ENCODE measurements around the gene ARL4A.

Gene ARL4A

DNA sequence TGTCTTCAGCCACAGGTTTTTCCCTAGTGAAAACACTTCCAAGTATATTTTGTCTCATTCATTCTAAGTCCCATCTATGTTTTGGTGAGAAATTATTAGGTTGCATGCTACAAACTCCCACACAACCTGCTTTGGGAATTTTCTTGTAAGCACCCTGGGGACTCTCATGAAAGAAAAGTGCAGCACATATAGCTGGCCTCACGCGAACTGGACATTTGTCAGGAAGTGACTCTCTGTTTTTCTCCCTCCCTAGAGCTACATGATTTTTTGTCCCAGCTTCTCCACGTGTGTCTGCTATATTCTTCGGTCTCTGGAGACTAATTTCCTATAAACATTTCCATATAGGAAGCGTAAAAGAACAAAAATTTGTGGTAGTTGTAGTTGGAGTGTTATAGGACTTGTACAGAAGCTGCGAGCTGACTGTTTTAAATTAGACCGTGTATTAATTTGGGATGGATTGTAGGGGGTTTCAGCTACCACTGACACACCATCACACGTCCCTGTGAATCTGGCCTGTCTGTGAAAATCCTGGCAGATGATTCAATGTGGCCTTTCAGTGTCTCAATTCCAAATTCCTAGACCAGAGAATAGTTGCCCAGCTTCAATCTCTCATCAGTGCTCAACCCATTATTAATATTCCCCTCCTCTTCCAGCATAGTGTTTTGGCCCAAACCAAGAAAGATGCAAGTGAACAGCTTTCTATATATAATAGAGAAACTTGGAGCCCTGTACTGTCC lies 40.2 kb downstream of the ARL4A start:
- DNase-seq: no peak

- no peak for DNase-seq
Measured at GRCh38 chr7:12728192-12728538, 40.7 kb downstream of the ARL4A start.

DNA sequence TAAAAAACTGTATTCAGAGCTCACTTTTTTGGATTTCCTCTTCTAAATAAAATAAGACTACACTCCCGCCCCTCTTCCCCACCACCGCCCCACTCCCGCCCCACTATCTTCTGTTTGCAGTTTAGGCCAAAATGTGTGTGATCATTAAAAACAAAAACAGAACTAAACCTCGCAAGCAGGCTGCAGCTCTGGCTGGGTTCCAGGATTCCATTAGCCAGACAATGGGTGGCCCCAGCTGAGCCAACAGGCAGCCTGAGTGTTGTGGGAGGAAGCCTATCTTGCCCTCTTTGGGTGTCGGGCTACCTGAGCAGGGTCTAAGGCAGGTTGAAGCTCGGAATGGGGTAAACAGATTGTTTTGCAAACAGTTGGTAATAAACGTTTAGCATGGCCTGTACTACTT lies 41.7 kb downstream of the ARL4A start:
- DNase-seq: peak; percentile 94 to 99

- no peak for DNase-seq
Measured at GRCh38 chr7:12730523-12730922, 43.1 kb downstream of the ARL4A start.

DNA sequence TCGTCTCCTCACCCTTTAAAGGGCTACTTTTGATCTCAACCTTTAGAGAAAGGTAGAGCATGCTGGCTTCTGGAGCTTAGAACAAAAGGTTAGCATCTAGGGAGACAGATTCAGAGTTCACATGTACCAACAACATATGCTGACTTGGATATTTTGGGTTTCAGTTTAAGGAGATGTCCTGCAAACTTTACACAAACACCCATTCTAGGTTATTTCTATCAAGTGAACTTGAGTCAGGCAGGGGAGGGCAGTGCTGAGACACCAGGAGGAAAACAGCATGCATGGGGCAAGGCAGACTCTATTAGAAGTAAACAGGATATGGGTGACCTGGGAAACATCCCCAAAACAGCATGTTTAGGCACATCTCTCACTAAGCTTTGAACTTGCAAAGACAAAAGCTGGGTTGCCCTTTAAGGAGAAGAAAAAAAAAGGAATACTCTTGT lies 43.8 kb downstream of the ARL4A start:
- no peak for DNase-seq

GRCh38 chr7:12731775-12732174 lies 44.3 kb downstream of the ARL4A start:
- no peak for DNase-seq

DNA sequence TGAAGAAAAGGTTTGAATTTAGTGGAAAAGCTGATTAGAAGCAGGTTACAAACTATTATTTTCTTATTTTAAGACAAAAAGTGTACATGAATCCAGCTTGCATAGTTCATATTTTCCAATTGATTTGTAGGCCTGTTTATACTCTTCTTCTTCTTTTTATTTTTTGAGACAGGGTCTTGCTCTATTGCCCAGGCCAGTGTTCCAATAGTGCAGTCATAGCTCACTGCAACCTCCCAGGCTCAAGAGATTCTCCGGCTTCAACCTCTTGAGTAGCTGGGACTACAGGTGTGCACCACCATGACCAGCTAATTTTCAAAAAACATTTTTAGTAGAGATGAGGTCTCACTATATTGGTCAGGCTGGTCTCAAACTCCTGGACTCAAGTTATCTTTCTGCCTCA lies 45.0 kb downstream of the ARL4A start:
- no peak for DNase-seq

- no peak for DNase-seq
Measured at GRCh38 chr7:12735923-12736322, 48.5 kb downstream of the ARL4A start.

- DNase-seq: peak in 1 of 2 experiments; percentile 9
Measured at GRCh38 chr7:12737373-12737772, 49.9 kb downstream of the ARL4A start.

GRCh38 chr7:12737836-12738235 lies 50.4 kb downstream of the ARL4A start:
- DNase-seq: no peak

- DNase-seq: no peak
Measured at GRCh38 chr7:12738665-12739064, 51.2 kb downstream of the ARL4A start.
